ENCODE measurements around the gene C5.

The C5 gene

DNA sequence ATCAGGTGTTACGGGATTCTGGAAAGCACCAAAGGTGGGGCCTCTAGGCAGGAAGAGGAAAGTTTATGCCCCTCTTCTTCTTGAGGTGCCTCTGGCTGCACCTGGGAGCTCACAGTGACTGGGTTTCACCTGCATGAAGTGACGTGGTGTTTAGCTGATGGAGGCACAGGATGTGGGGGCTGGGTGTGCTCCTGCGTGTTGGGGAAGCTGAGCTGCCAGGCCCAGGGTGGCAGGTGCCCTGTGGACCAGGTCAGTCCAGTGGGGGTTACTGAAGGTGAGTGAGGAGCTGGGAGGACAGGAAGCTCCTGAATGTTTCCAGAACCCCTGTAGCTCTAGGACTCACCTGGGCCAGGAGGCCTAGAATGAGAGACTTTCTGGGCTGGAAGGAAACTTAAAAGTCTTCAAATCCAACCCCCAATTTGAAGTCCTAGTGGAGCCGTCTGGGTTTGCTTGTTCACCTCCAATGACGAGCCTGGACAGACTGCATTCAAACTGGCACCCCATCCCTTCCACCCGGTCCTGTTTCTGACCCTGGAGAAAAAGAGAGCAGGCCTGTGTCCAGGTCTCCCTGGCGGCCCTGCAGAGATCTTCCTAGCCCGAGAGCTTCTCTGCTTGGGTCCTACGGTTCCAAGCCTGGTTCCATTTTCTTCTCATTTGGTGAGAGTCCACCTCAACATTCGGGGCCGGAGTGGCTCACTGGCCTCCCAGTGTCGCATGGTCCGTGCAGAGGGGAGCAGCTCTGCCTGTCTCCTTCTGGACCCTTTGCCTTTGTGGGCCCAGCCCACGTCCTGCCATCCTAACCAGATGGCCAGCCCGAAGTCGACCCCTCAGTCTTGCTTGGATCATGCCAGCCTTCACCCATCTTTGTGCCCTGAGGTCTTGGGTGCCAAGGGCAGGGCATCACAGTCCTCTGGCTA lies 145.8 kb downstream of the C5 start:
- DNase-seq, result no peak

GRCh38 chr9:120902569-120903535 lies 147.2 kb downstream of the C5 start:
- no peak for DNase-seq

Data from 8988T (cell line).